HEK293T (cell line): ENCODE results near the gene NUDT14.

ENCODE experiments used
- CTCF ChIA-PET: fragments of 350-600 bp; formaldehyde crosslinking; extraction: SDS; loops from one replicate; lab custom pipeline; 2021; ENCODE audit warnings: antibody characterized with exemption, inconsistent platforms; lab: Yijun Ruan, JAX
- POLR2A ChIA-PET: fragments of 350-600 bp; formaldehyde crosslinking; extraction: SDS; loops from one replicate; lab custom pipeline; 2020; ENCODE audit warnings: antibody characterized with exemption, inconsistent platforms; lab: Yijun Ruan, JAX
- DNase-seq: peaks from one replicate; pipeline ENCODE4 v3.0.0; 2012; ENCODE audit warnings: mixed read lengths; ENCODE audit errors: extremely low spot score
- ARNT ChIP-seq: fragments of 450-650 bp; IDR thresholded peaks from 2 replicates; pipeline ENCODE4 v1.6.1; 2017; ENCODE audit warnings: mild to moderate bottlenecking
- BHLHE40 ChIP-seq: fragments of 450-650 bp; IDR thresholded peaks from 2 replicates; pipeline ENCODE4 v1.6.1; 2016; ENCODE audit warnings: mild to moderate bottlenecking, moderate library complexity, borderline replicate concordance
- CTBP1 ChIP-seq: fragments of 450-650 bp; IDR thresholded peaks from 2 replicates; pipeline ENCODE4 v1.6.1; 2016; ENCODE audit warnings: borderline replicate concordance
- ELF4 ChIP-seq: fragments of 450-650 bp; IDR thresholded peaks from 2 replicates; pipeline ENCODE4 v1.6.1; 2017; ENCODE audit warnings: antibody characterized with exemption
- FOXA1 ChIP-seq: fragments of 450-650 bp; IDR thresholded peaks from 2 replicates; pipeline ENCODE4 v1.6.1; 2016; ENCODE audit warnings: mild to moderate bottlenecking
- FOXK2 ChIP-seq: fragments of 450-650 bp; IDR thresholded peaks from 2 replicates; pipeline ENCODE4 v1.6.1; 2016; ENCODE audit warnings: mild to moderate bottlenecking
- FOXM1 ChIP-seq: fragments of 450-650 bp; IDR thresholded peaks from 2 replicates; pipeline ENCODE4 v1.6.1; 2017; ENCODE audit warnings: mild to moderate bottlenecking, borderline replicate concordance
- HDGF ChIP-seq: fragments of 450-650 bp; IDR thresholded peaks from 2 replicates; pipeline ENCODE4 v1.6.1; 2017; ENCODE audit warnings: antibody characterized with exemption, borderline replicate concordance
- L3MBTL2 ChIP-seq: fragments of 450-650 bp; conservative IDR thresholded peaks from 2 replicates; pipeline ENCODE4 v1.6.1; 2016; ENCODE audit warnings: mild to moderate bottlenecking
- LEF1 ChIP-seq: fragments of 450-650 bp; IDR thresholded peaks from 2 replicates; pipeline ENCODE4 v1.6.1; 2017; ENCODE audit warnings: mild to moderate bottlenecking, borderline replicate concordance
- NFRKB ChIP-seq: fragments of 450-650 bp; IDR thresholded peaks from 2 replicates; pipeline ENCODE4 v1.6.1; 2016; ENCODE audit warnings: mild to moderate bottlenecking, moderate library complexity
- PKNOX1 ChIP-seq: fragments of 450-650 bp; IDR thresholded peaks from 2 replicates; pipeline ENCODE4 v1.6.1; 2016
- SP1 ChIP-seq: fragments of 450-650 bp; IDR thresholded peaks from 2 replicates; pipeline ENCODE4 v1.6.1; 2017
- SUZ12 ChIP-seq: fragments of 450-650 bp; IDR thresholded peaks from 2 replicates; pipeline ENCODE4 v1.6.1; 2016; ENCODE audit warnings: mild to moderate bottlenecking
- TARDBP ChIP-seq: fragments of 450-650 bp; IDR thresholded peaks from 2 replicates; pipeline ENCODE4 v1.6.1; 2016
- ZNF384 ChIP-seq: fragments of 450-650 bp; IDR thresholded peaks from 2 replicates; pipeline ENCODE4 v1.6.1; 2016

NUDT14 gene

GRCh38 chr14:105144666-105145380, 36.3 kb downstream of the NUDT14 start:
- TF ChIP-seq FOXK2 (no peak), ZNF384 (no peak), LEF1 (no peak), HDGF (no peak), SUZ12 (no peak), FOXA1 (no peak), ELF4 (no peak), L3MBTL2 (no peak)
- DNase-seq: no peak
- POLR2A ChIA-PET: no interaction called here
- CTCF ChIA-PET: no interaction called here

GRCh38 chr14:105144026-105144665, 37.0 kb downstream of the NUDT14 start:
- CTCF ChIA-PET: no interaction called here
- no peak for DNase-seq
- POLR2A ChIA-PET: no interaction called here

GRCh38 chr14:105143451-105144025, 37.6 kb downstream of the NUDT14 start:
- TF ChIP-seq SP1: no peak
- no peak for TF ChIP-seq FOXK2
- no peak for TF ChIP-seq NFRKB
- no peak for TF ChIP-seq ARNT
- TF ChIP-seq HDGF: no peak
- no peak for TF ChIP-seq ZNF384
- no peak for TF ChIP-seq L3MBTL2
- TF ChIP-seq BHLHE40: no peak
- TF ChIP-seq TARDBP: no peak
- TF ChIP-seq ELF4: no peak
- TF ChIP-seq SUZ12: no peak
- no peak for TF ChIP-seq FOXM1
- TF ChIP-seq LEF1: no peak
- no peak for TF ChIP-seq FOXA1
- no peak for TF ChIP-seq PKNOX1
- TF ChIP-seq CTBP1: no peak
- POLR2A ChIA-PET: no interaction called here
- no peak for DNase-seq
- CTCF ChIA-PET: no interaction called here

More at GRCh38 chr14:105144026-105144665, 37.0 kb downstream of the NUDT14 start:
- TF ChIP-seq ZNF384: no peak
- no peak for TF ChIP-seq TARDBP
- TF ChIP-seq SP1: no peak
- TF ChIP-seq FOXA1: no peak
- TF ChIP-seq BHLHE40: no peak

- ChIA-PET POLR2A (no interaction called here), CTCF (no interaction called here)
- DNase-seq: no peak
- TF ChIP-seq NFRKB: no peak
- TF ChIP-seq L3MBTL2: no peak
- no peak for TF ChIP-seq ARNT
- TF ChIP-seq LEF1: no peak
- TF ChIP-seq ZNF384: no peak
- no peak for TF ChIP-seq HDGF
- TF ChIP-seq FOXA1: no peak
- TF ChIP-seq SP1: no peak
- no peak for TF ChIP-seq BHLHE40
- no peak for TF ChIP-seq SUZ12
- TF ChIP-seq ELF4: no peak
- TF ChIP-seq TARDBP: no peak
- TF ChIP-seq FOXK2: no peak
- no peak for TF ChIP-seq FOXM1
- no peak for TF ChIP-seq CTBP1
- TF ChIP-seq PKNOX1: no peak
Observed at GRCh38 chr14:105142651-105143450, 38.3 kb downstream of the NUDT14 start.

- TF ChIP-seq FOXM1 (no peak), ARNT (no peak), BHLHE40 (no peak), SUZ12 (no peak), HDGF (no peak), SP1 (no peak), PKNOX1 (no peak), ELF4 (no peak), FOXK2 (no peak), TARDBP (no peak), FOXA1 (no peak), CTBP1 (no peak), ZNF384 (no peak), NFRKB (no peak), LEF1 (no peak), L3MBTL2 (no peak)
- no peak for DNase-seq
- ChIA-PET POLR2A (no interaction called here), CTCF (no interaction called here)
Observed at GRCh38 chr14:105141486-105142281, 39.4 kb downstream of the NUDT14 start.
